ENCODE measurements around the gene SRRD.

DNA sequence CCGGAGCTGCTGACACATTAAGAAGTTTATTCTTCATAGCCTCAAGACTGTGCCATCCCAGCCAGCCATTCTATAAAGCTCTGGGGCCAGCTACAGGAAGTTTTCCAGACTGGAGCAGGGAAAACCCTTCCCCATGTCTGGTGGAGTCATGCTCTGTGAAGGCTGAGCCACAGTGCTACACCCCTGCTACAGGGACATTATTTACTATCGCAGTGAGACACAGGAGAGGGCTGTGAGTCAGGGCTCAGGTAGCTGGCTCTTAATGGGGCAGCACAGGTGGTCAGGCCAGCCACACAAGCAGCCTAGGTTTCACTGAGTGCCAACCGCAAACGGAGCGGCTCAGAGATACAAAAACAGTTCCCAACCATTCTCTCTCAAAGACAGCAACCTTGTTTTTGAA lies 12.2 kb upstream of the SRRD start:
- no peak for TF ChIP-seq POLR2AphosphoS5 (IDR thresholded peaks at IDR 0.05; ENCODE audit: low read depth, low read length)
- TF ChIP-seq GABPA (IDR thresholded peaks at IDR 0.05; ENCODE audit: borderline replicate concordance, insufficient read depth, low read length): no peak
- TF ChIP-seq RBBP5 (IDR thresholded peaks at IDR 0.05; ENCODE audit: borderline replicate concordance, low read depth, low read length): no peak
- TF ChIP-seq, protein P1, sequence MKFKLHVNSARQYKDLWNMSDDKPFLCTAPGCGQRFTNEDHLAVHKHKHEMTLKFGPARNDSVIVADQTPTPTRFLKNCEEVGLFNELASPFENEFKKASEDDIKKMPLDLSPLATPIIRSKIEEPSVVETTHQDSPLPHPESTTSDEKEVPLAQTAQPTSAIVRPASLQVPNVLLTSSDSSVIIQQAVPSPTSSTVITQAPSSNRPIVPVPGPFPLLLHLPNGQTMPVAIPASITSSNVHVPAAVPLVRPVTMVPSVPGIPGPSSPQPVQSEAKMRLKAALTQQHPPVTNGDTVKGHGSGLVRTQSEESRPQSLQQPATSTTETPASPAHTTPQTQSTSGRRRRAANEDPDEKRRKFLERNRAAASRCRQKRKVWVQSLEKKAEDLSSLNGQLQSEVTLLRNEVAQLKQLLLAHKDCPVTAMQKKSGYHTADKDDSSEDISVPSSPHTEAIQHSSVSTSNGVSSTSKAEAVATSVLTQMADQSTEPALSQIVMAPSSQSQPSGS (IDR thresholded peaks at IDR 0.05; ENCODE audit: low read length): no peak
- no peak for TF ChIP-seq FOSL1 (IDR thresholded peaks at IDR 0.05; ENCODE audit: insufficient read depth, low read depth, low read length)
